Hair follicular keratinocyte (primary cell): Measurements from ENCODE around the gene GNAT3. TPM values are rescaled to one million over a fixed set of nuclear protein-coding genes. Genes with fewer than 3 reads are reported as not detected.

Source experiments
- total RNA-seq: library from RNA; depleted of rRNA; stranded (reverse); fragments of >200 nt; gene quantifications from 2 replicates; pipeline ENCODE4 v1.2.3, GENCODE V29; 2015

GNAT3 gene
- not detected in 2 replicates for total RNA-seq

DNA sequence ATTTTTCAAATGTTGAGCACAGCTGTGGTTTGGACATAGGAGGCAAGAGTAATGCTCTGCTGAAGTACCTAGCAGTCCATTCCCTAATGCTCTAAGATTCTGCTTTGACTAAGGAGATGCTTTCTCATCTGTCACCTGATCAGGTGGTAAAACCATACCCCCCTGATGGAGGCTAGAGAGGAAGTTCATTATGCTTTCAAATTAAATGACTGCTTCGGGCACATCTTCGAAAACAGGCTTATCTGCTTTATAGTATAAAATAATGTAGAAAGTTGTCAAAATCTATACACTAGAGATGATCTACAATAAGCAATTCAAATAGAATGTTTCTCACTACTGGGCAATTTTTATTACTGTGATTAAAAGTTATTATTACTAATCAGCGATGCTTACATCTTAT, at the start of gene GNAT3:
GNAT3 (minus strand) TSS at position 101 of the 400 bp plus-strand sequence. CDS start 138 bp downstream, outside the sequence.

Other genes with a start within 250 kb of the GNAT3 start
- 0.47 TPM in 1 of 2 replicates, not detected in the other for gene CD36, start 126.6 kb upstream of the GNAT3 start, total RNA-seq